GM18870 (cell line): Measurements from ENCODE around the gene RPL18A.

ENCODE experiments used
- ATAC-seq: cut with Tn5 transposase; IDR thresholded peaks from one replicate; pipeline ENCODE4 v1.9.1; 2021; ENCODE audit warnings: moderate library complexity; ENCODE audit not compliant: unreplicated experiment

Gene RPL18A

DNA sequence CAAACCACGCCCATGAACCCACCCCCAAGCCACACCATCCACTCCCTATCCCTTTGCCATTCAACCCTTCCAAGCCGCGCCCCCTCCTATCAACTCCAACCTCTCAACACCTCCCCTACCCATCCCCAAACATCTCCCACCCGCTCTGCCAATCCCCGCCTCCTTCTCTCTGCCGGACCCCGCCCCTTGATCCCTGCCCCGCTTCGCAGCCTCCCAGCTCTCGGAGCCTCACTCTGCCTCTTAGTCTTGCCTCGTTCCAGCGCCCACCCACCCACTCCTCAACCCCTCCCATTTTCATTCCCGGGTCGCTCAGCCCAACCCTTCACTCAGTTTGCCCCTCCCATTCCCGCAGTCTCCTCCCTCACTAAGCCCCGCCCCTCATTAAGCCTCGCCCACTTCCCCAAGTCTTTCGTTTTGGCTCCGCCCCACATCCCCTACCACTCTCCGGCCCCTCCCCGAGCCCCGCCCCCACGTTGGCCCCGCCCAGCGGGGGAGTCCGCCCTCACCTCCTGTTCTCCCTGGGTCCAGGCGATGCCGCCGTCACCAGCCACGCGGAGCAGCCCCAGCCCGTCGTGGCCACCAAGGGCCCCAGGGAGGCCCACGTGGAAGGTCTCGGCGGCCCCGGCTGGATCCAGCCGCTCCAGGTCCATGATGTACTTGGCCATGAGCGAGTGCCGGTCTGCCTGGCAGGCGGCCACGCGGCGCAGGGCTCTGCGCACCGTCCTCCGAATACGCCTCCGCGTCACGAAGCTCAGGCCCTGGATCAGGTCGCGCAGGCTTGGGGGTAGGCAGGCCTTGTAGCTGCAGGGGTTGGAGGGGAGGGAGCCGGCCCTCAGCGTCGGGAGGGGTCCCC lies 17.7 kb upstream of the RPL18A start:
- no peak for ATAC-seq

- no peak for ATAC-seq
Observed at GRCh38 chr19:17842663-17843291, 16.9 kb upstream of the RPL18A start.

- no peak for ATAC-seq
Observed at GRCh38 chr19:17843292-17843827, 16.4 kb upstream of the RPL18A start.

- no peak for ATAC-seq
Observed at GRCh38 chr19:17843908-17844490, 15.7 kb upstream of the RPL18A start.

- ATAC-seq, result no peak
Observed at GRCh38 chr19:17846146-17846545, 13.6 kb upstream of the RPL18A start.

GRCh38 chr19:17847538-17848366 lies 12.0 kb upstream of the RPL18A start, which contains the start of gene JAK3:
Gene JAK3 (minus strand): TSS chr19:17847982. CDS start chr19:17844417, 3,565 bp downstream.
- peak; percentile 53 for ATAC-seq

DNA sequence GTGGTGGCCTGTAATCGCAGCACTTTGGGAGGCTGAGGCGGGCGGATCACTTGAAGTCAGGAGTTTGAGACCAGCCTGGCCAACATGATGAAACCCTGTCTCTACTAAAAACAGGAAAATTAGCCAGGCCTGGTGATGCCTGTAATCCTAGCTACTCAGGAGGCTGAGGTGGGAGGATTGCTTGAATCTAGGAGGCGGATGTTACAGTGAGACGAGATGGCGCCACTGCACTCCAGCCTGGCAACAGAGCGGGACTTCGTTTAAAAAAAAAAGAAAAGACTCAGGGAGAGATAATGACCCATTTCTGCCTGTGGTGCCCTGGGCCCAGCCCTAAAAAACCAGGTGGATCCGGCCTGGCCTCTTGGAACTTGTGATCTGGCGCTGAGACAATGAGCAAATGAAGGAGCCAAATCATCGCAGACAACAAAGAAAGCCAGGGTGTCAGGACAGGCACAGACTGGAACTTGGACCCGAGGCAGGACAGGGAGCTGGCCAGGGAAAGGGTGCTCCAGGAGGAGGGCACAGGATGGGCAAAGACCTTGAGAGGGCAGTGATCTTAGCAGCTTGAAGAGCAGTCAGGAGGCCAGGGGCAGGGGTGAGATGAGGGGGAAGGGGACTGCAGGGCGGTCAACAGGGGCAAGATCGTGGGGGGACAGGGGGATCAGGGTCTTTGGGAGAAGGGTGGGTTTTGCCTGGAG lies 11.0 kb upstream of the RPL18A start:
- no peak for ATAC-seq

DNA sequence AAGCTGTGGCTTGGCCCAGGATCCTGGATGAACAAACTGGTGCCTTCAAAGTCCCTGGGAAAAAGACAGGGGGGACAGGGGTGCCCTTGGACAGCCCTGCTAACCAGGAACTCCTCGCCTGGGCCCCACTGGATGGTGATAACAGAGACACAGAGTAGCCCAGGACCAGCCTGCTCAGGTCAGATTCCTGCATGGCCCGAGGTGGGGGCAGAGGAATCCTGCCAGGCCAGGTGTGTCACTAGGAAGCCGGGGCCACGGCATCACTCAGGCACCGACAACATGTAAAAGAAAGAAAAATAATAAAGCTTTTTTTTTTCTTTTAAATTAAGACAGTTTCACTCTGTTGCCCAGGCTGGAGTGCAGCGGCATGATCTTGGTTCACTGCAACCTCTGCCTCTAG lies 5.6 kb upstream of the RPL18A start:
- no peak for ATAC-seq

DNA sequence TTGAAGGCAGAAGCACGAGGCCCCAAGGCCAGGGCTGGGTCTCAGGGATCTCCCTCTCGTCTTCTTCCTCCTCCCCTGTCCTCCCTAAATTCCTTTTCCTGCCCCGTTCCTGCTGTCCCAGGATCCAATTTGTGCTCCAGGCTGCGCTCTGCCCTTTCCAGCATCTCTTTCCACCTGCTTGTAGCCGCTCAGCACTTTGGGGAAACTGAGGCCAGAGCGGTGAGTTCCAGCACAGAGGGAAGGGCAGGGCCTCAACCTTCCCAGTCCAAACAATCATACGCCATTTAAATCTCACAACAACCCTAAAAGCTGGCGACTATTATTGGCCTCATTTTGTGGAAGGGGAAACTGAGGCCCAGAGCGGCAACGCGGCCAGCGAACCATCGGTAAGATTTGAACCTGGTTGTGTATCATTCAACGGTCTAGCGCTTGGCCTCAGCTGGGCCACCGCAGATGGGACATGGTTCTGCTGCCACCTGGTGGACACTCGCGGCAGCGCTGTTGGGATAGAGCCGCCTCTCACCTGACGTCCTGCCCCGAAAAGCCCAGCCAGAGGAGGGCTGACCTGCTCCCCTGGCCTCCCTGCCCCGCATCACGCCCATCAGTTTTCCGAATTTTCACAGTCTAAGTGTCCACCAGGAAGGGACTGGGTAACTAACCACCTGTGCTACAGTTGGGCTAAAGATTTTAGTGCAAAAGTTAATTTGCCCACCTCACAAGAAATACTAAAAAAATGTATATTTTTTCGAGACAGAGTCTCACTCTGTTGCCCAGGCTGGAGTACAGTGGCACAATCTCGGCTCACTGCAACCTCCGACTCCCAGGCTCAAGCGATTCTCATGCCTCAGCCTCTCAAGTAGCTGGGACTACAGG lies 4.2 kb upstream of the RPL18A start:
- ATAC-seq, result no peak

DNA sequence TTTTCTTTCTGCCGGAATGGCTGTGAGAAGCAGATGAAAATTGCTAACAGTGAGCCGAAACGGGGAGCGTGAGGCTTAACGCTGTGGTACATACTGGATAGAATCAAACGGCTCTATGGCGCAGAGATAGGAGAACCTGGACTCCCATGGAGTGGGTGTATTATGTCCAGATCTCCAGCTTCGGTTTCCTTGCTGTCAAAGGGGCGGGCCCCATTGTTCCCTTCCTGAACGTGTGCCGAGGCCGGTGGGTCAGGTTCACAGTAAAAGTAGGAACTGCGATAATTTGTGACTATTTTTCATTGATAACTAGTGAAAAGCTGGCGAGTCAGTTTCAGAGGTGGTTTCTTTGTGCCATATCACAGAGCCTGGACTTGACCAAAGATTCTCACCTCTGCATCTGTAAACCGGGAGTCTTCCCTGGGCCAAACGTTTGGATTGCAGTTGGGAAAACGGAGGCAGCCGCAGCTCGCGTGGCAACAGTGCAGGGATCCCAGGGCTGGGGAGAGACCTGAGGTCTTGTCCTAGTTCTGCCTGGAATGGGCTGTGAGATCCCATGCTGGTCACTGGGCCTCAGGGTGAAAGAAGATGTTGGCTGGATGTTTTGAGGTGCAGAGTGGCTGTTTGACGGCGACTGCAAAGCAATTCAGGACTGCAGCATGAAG lies 752 bp downstream of the RPL18A start:
- no peak for ATAC-seq

- ATAC-seq, result no peak
Observed at GRCh38 chr19:17860993-17861360, 1.3 kb downstream of the RPL18A start.

GRCh38 chr19:17861542-17862402 lies 2.1 kb downstream of the RPL18A start:
- ATAC-seq, result no peak

DNA sequence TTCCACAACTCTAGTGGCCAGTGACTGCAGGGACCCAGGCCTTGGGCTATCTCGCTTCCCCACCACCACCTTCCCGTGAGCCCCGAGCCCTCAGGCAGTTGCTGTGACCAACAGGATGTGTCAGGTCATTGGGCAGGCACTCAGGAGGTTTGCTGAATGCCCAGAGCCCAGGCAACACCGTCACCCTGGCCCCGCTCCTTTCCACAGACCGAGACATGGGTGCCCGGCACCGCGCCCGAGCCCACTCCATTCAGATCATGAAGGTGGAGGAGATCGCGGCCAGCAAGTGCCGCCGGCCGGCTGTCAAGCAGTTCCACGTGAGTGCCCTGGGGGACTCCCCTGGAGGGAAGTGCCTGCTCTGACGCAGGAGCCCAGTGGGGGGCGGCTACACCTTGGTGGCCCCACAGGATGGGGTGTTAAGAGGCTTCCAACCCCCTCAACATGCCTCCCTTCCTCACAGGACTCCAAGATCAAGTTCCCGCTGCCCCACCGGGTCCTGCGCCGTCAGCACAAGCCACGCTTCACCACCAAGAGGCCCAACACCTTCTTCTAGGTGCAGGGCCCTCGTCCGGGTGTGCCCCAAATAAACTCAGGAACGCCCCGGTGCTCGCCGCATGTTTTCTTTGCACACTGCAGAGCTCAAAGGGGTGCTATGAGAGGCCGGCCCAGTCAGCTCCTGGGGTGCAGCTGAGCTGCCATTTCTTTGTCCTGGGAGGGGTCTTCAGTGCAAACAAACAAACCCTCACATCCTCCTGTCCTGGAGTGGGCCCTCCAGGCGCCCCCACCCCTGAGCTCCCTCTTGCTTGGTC lies 3.2 kb downstream of the RPL18A start:
- ATAC-seq, result no peak

DNA sequence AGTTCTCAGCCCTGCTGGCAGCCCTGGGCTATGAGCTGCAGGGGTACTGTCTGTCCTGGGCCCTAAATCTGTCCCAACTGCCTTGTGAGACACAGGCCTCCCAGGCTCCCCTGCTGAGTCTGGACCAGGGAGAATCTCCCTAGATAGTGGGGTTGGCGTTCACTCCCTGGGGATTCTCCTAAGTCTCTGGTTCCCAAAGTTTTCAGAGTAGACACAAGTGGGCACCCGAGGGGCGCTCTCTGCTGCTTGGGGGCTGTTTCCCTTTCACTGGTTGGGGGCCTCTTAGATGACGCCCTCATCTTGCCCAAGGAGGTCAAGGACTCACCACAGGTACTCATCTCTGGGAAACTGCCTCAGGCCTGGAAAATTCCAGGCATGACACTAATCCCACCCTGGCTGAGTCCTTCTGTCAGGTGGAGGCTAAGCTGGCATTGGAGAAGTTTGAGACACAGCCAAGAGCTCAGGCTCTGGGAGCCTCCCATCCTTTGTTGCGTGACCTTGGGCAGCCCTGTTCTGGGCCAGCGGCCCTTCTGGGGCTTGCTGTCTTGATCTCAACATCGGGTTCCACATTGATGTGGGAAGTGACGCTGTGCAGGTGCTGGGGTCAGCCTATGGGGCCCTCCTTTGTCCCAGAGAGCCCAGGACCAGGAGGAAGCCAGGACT lies 3.9 kb downstream of the RPL18A start:
- ATAC-seq, result no peak

GRCh38 chr19:17865364-17866311 lies 5.9 kb downstream of the RPL18A start:
- ATAC-seq, result no peak
